BLaER1 (cell line): ENCODE results near the gene STXBP6.

Source experiments
- H3K27ac ChIP-seq: shearing (Covaris generic); formaldehyde crosslinking; 2 replicates; pipeline ENCODE4 v1.8.1; 2022
- H3K27me3 ChIP-seq: shearing (Covaris generic); formaldehyde crosslinking; 2 replicates; pipeline ENCODE4 v1.8.1; 2022
- H3K36me3 ChIP-seq: shearing (Covaris generic); formaldehyde crosslinking; 2 replicates; pipeline ENCODE4 v1.8.1; 2022
- H3K4me1 ChIP-seq: shearing (Covaris generic); formaldehyde crosslinking; 2 replicates; pipeline ENCODE4 v1.8.1; 2022
- H3K4me2 ChIP-seq: shearing (Covaris generic); formaldehyde crosslinking; 2 replicates; pipeline ENCODE4 v1.8.1; 2022
- H3K4me3 ChIP-seq: shearing (Covaris generic); formaldehyde crosslinking; 2 replicates; pipeline ENCODE4 v1.8.1; 2022
- H3K9ac ChIP-seq: shearing (Covaris generic); formaldehyde crosslinking; 2 replicates; pipeline ENCODE4 v1.8.1; 2022
- H3K9me3 ChIP-seq: shearing (Covaris generic); formaldehyde crosslinking; 2 replicates; pipeline ENCODE4 v1.8.1; 2022
- H4K20me1 ChIP-seq: shearing (Covaris generic); formaldehyde crosslinking; 2 replicates; pipeline ENCODE4 v1.8.1; 2022
- Cebpa-rat ChIP-seq: shearing (Covaris generic); IDR thresholded peaks from 2 replicates; pipeline ENCODE4 v1.8.1; 2022

STXBP6 gene

DNA sequence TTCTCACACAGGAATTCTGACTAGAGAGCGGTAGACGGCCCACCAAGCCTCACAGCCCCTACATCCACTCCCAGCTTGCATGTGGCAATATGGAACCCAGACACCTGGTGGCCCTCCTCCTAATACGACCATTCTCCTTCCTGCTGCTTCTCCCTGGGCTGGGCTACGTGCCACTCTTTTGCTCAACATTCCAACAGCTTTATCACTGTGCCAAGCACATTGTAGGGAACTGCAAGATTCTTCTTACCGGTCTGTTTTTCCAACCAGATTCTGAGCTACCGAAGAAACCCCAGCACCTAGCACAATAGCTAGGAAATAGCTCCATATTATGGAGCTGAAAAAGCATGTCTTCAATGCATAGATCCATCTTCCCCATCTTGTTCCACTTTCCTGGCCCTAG lies 58.1 kb downstream of the STXBP6 start:
- H3K4me2 ChIP-seq = no peak overlapping the region
- TF ChIP-seq Cebpa-rat = no peak
- H3K4me1 ChIP-seq = 0 out of 2 replicates have a peak, but pooled peaks cover 5% of the 10 kb centered on the region
- no peaks in the 10 kb centered on the region for H3K9me3 ChIP-seq
- no peak overlapping the region for H3K27ac ChIP-seq
- no peak overlapping the region for H3K9ac ChIP-seq
- no peaks in the 10 kb centered on the region for H3K27me3 ChIP-seq
- no peaks in the 10 kb centered on the region for H3K36me3 ChIP-seq
- H4K20me1 ChIP-seq = no peaks in the 10 kb centered on the region
- no peak overlapping the region for H3K4me3 ChIP-seq

DNA sequence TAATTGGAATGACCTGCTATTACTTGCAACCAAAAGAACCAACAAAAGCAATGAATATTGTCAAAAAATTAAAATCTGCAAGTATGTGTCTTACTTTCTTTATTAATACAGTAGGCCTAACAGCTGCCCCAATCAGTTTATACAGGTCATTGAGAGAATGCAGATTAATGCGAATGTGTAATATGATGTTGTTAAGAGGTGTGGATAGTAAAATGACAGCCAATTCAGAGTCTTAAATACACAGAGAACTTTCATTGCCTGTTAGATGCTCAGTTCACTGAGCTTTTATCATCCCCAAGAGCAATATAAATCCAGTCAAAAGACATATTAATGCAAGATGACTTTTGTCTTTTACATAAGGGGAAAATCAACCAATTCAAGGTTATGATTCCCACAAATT lies 58.7 kb downstream of the STXBP6 start:
- 0 out of 2 replicates have a peak, but pooled peaks cover 5% of the 10 kb centered on the region for H3K4me1 ChIP-seq
- no peak overlapping the region for H3K27ac ChIP-seq
- no peak for TF ChIP-seq Cebpa-rat
- H3K9me3 ChIP-seq = no peaks in the 10 kb centered on the region
- H4K20me1 ChIP-seq = no peaks in the 10 kb centered on the region
- H3K4me3 ChIP-seq = no peak overlapping the region
- H3K36me3 ChIP-seq = no peaks in the 10 kb centered on the region
- no peak overlapping the region for H3K9ac ChIP-seq
- no peaks in the 10 kb centered on the region for H3K27me3 ChIP-seq
- H3K4me2 ChIP-seq = no peak overlapping the region

DNA sequence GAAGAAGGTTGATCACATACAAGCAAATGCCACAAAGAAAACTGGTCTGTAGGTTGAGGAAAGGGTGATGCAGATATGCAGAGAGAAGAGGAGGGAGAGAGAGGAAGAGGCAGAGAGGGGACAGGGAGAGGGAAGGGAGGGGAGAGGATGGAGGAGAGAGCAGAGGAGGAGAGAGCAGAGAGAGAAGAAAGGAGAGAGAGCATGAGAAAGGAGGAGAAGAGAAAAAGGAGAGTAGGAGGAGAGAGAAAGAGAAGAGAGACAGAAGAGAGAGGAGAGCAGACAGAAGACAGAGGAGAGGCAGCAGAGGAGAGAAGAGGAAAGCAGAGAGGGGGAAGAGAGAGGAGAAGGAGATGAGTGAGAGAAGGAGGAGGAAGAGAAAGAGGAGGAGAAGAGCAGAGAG lies 59.2 kb downstream of the STXBP6 start:
- no peaks in the 10 kb centered on the region for H3K9me3 ChIP-seq
- H3K4me3 ChIP-seq = no peak overlapping the region
- H3K9ac ChIP-seq = no peak overlapping the region
- H3K4me1 ChIP-seq = 0 out of 2 replicates have a peak, but pooled peaks cover 5% of the 10 kb centered on the region
- H3K27me3 ChIP-seq = no peaks in the 10 kb centered on the region
- H3K36me3 ChIP-seq = no peaks in the 10 kb centered on the region
- H3K27ac ChIP-seq = no peak overlapping the region
- no peak overlapping the region for H3K4me2 ChIP-seq
- no peaks in the 10 kb centered on the region for H4K20me1 ChIP-seq
- TF ChIP-seq Cebpa-rat = no peak

DNA sequence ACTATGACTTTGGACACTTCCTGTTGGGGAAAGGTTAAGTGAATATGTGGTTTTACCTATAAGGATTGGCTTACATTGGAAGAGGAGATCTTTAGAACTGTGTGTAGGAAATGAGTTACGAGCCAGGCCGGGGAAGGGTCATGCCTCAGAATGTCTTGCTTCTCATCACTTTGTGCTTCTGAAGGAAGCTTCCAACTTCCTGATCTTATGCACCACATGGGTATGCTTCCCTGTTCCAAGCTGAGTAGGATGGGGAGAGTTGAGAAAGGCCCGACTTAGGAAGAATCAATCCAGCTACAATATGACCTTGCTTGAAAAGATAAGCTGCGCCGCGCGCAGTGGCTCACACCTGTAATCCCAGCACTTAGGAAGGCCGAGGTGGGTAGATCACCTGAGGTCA lies 59.9 kb downstream of the STXBP6 start:
- no peaks in the 10 kb centered on the region for H3K36me3 ChIP-seq
- no peaks in the 10 kb centered on the region for H3K9me3 ChIP-seq

DNA sequence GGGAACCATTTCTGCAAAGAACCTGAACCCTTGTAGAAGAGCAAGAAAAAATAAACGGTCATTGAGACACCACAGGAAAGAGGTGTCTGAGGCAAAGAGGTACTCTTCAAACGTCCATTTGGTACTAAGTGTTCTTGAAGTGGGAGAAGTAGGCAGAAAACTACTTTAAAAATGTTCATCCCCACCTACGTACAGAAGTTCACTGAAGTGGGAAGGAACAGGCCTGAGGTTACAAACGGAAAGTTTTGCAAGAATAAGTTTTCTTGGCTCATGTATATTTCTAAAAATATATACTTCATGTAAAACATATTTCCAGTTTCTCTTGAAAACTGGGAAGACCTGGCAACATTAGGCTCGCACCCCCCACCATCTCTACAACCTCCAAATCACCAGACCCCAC lies 61.2 kb downstream of the STXBP6 start:
- Histone ChIP-seq H4K20me1 (no peaks in the 10 kb centered on the region), H3K4me1 (0 out of 2 replicates have a peak, but pooled peaks cover 4% of the 10 kb centered on the region), H3K4me2 (no peak overlapping the region), H3K27me3 (no peaks in the 10 kb centered on the region), H3K27ac (no peak overlapping the region), H3K4me3 (no peak overlapping the region), H3K9ac (no peak overlapping the region), H3K9me3 (no peaks in the 10 kb centered on the region), H3K36me3 (no peaks in the 10 kb centered on the region)
- no peak for TF ChIP-seq Cebpa-rat

More for the DNA sequence above, 59.9 kb downstream of the STXBP6 start:
- Histone ChIP-seq H3K9ac (no peak overlapping the region), H3K4me1 (0 out of 2 replicates have a peak, but pooled peaks cover 5% of the 10 kb centered on the region), H3K27me3 (no peaks in the 10 kb centered on the region), H3K27ac (no peak overlapping the region), H3K4me3 (no peak overlapping the region), H3K4me2 (no peak overlapping the region), H4K20me1 (no peaks in the 10 kb centered on the region)
- TF ChIP-seq Cebpa-rat = no peak

DNA sequence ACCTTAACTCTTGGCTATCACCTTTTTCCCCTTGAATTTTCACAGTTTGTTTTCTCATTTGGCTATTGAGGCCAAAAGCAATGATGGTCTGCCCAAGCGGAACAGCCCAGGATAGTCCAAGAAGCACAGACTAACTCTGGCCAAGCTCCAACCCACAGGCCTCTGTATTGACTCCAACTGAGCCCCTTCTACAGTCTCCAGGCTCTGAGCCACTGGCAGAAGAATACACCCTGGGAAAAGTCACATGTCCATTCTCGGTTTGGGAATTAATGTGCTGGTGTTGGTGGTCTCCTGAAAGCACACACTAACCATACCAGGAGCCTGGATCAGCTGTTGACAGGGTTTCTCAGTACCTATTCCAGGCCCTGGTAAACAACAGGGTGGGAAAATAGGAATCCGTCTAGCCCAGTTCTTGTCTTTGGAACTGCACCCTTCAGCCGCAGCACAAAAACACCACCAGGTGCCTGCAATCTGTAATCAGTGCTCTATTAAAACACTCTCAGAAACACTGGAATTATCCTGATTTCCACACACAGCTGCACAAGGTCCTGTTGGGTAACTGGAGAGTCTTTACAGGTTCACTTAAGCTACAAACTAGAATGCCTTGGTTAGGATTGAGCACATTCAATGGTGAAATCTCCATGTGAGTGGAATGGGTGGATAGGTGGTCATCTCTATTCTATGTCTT lies 63.6 kb downstream of the STXBP6 start:
- H3K9ac ChIP-seq = no peak overlapping the region
- H3K4me1 ChIP-seq = no peaks in the 10 kb centered on the region
- no peak overlapping the region for H3K4me3 ChIP-seq
- no peaks in the 10 kb centered on the region for H3K27me3 ChIP-seq
- TF ChIP-seq Cebpa-rat = no peak
- no peaks in the 10 kb centered on the region for H3K36me3 ChIP-seq
- no peak overlapping the region for H3K27ac ChIP-seq
- H4K20me1 ChIP-seq = no peaks in the 10 kb centered on the region
- no peak overlapping the region for H3K4me2 ChIP-seq
- no peaks in the 10 kb centered on the region for H3K9me3 ChIP-seq

DNA sequence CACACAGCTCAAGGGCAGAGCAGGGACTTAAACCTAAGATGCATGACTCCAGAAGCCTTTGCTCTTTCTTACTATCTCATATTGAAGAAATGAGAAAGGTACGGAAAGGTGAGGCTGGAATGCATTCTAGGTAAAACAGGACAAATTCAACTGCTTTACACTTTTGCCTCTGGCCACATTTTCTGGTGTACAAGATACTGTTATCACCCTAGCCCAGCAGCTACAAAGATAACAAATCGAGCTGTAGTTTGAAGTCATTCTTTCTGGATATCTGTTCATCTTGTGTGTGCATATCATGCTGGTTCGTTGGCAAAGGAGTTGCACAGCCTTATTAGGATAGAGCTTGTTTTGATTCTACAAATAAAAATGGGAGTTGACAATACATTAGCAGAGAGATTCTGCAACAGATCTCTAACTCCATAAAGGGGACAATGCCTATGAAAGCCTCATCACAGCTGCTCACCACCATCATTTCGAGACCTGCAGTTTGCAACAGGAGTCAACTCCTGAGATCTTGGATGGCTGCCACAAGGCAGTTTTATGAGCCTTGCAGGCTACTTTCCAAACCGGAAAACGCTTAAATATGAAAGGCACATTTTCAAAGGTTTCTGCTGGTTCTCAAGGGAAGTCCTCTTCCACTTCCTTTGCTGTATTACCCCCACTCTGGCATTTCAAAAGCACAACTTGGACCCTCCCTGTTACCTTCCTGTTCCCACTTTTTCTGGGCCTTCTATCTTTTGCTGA lies 64.9 kb downstream of the STXBP6 start:
- Histone ChIP-seq H3K27me3 (no peaks in the 10 kb centered on the region), H3K4me1 (no peaks in the 10 kb centered on the region), H3K4me3 (no peak overlapping the region), H3K9ac (no peak overlapping the region), H3K9me3 (no peaks in the 10 kb centered on the region), H3K27ac (no peak overlapping the region), H3K36me3 (no peaks in the 10 kb centered on the region), H3K4me2 (no peak overlapping the region), H4K20me1 (no peaks in the 10 kb centered on the region)
- TF ChIP-seq Cebpa-rat = no peak

DNA sequence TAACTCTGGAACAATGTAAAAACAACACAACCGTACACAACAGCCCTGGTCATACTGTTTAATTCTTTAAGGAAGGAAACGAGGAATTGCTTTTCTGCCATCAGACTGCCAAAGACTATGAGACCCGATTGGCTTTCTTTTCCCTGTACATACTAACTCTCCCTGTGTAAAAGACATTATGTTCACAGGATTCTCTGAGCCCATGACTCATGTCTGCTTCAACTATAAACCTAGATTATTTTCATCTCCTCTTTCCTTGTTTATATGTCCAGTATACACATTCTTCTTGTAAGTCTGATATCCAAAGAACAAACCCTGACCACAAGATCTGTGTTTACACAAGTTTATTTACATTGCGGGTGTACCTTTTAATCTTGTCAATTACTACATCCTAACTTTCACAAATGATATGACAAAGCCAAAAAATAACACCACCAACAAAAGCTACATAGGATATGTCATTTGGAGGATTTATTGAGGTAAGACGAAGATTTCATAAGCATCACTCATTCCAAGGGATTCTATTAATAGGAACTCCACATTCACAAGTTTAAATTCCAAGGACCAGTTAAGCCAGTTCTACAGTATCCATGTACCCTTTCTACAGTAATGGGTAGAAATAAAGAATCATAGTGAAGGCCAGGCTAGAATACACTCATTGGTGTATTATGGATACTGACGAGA lies 67.3 kb downstream of the STXBP6 start:
- Histone ChIP-seq H3K4me3 (no peak overlapping the region), H3K4me1 (no peaks in the 10 kb centered on the region), H3K27me3 (no peaks in the 10 kb centered on the region), H3K9me3 (no peaks in the 10 kb centered on the region), H3K27ac (no peak overlapping the region), H4K20me1 (no peaks in the 10 kb centered on the region), H3K36me3 (no peaks in the 10 kb centered on the region), H3K9ac (no peak overlapping the region), H3K4me2 (no peak overlapping the region)
- TF ChIP-seq Cebpa-rat = no peak

DNA sequence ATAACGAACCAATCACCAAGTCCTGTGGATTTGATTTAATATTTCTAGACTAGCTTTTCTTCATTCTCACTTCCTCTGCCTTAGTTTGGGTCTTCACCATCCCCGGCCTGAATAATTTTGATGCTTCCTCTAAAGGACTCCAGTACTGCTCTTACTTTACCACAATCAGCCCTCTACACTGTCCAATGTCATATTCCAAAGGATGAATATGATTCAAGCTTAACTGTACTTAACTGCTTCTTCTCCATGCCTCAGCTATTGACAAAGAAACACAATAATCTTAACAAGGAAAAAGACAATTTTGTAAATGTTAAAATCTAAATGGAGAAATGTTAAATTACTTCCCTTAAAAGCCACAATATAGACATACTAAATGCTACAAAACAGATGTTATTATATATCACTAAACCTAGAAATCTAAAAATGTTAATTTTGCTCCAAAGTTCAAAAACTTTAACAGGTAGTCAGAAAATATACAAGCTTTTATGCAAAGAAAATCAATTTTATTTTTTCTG lies 70.2 kb downstream of the STXBP6 start:
- Histone ChIP-seq H3K27ac (no peak overlapping the region), H4K20me1 (no peaks in the 10 kb centered on the region), H3K4me2 (no peak overlapping the region), H3K4me3 (no peak overlapping the region), H3K27me3 (no peaks in the 10 kb centered on the region), H3K4me1 (no peaks in the 10 kb centered on the region), H3K9ac (no peak overlapping the region), H3K9me3 (no peaks in the 10 kb centered on the region), H3K36me3 (no peaks in the 10 kb centered on the region)
- TF ChIP-seq Cebpa-rat = no peak
